Heart right ventricle (tissue), 16 donors: ENCODE data around the gene IRX5. TPM values are rescaled to one million over a fixed set of nuclear protein-coding genes. Genes with fewer than 3 reads are reported as not detected.

ENCODE experiments used
- ATAC-seq, 8 donors: fragments of 200-7000 bp; cut with Tn5 transposase; one replicate each; pipeline ENCODE4 v1.9.1; 2020; ENCODE audit warnings: mild to moderate bottlenecking in 8 of 8, moderate library complexity in 8 of 8, moderate number of reproducible peaks in 1 of 8
- DNase-seq, 2 donors: peaks; one replicate each; pipeline ENCODE4 v3.0.0-alpha.2; 2020
- H3K27ac ChIP-seq, 10 donors: fragments of 200-600 bp; sonication (generic) in 2 of 10; one replicate each; pipeline versions ENCODE4 v1.5.0 to v1.8.0; 2020 to 2022; ENCODE audit warnings: mild to moderate bottlenecking in 3 of 10
- H3K27me3 ChIP-seq, 7 donors: fragments of 200-600 bp; one replicate each; pipeline ENCODE4 v1.8.0; 2021 to 2022; ENCODE audit warnings: mild to moderate bottlenecking in 2 of 7
- H3K36me3 ChIP-seq, 9 donors: fragments of 200-600 bp; sonication (generic) in 1 of 9; one replicate each; pipeline versions ENCODE4 v1.5.0 to v1.8.0; 2020 to 2022; ENCODE audit warnings: mild to moderate bottlenecking in 2 of 9
- H3K4me1 ChIP-seq, 9 donors: fragments of 200-600 bp; sonication (generic) in 1 of 9; one replicate each; pipeline versions ENCODE4 v1.5.0 to v1.8.0; 2020 to 2022; ENCODE audit warnings: mild to moderate bottlenecking in 4 of 9
- H3K4me3 ChIP-seq, 10 donors: fragments of 200-600 bp; sonication (generic) in 2 of 10; one replicate each; pipeline versions ENCODE4 v1.5.0 to v1.8.0; 2020 to 2022; ENCODE audit warnings: mild to moderate bottlenecking in 7 of 10, moderate library complexity in 2 of 10
- H3K9me3 ChIP-seq, 11 donors: fragments of 200-600 bp in 10 of 11; sonication (generic) in 2 of 11; one replicate each; pipeline versions ENCODE4 v1.5.0 to v1.8.0; 2013 to 2022; ENCODE audit warnings: mild to moderate bottlenecking in 2 of 11, control low read depth in 1 of 11, moderate library complexity in 1 of 11
- WGBS, 2 donors: extraction: QIAGEN DNeasy Blood & Tissue Kit; methylation state at CpG; one replicate each; pipeline ENCODE4 v1.1.7; 2013; ENCODE audit warnings: inconsistent platforms in 1 of 2; 5-methylcytosine and 5-hydroxymethylcytosine counted together
- intact Hi-C, 10 donors: fragments of 100-400 bp; cut with DNase I; formaldehyde crosslinking; loops; one replicate each; pipeline versions ENCODE4 v1.11.1 to v1.14.2; 2022
- polyA plus RNA-seq, 2 donors: library from polyadenylated mRNA; stranded (reverse); fragments of 200-250 nt; gene quantifications; one replicate each; pipeline ENCODE4 v1.2.3, GENCODE V29; 2013
- total RNA-seq, 10 donors: library from RNA; stranded (reverse); fragmentation: NEBNext Ultra II Directional in 3 of 10; extraction: Animal tissue kit (Norgen Biotek cat#: 25700) in 3 of 10; gene quantifications; one replicate each; pipeline versions ENCODE4 v1.2.1 to v1.2.4, GENCODE V29; 2021 to 2023
- TF ChIP-seq, protein P1 (sequence below), 9 donors: fragments of 200-600 bp; sonication (generic) in 2 of 9; IDR thresholded peaks; one replicate each; pipeline versions ENCODE4 v1.5.0 to v1.8.0; 2021 to 2022; ENCODE audit warnings: antibody characterized with exemption in 9 of 9, mild to moderate bottlenecking in 5 of 9, moderate library complexity in 1 of 9
- donor health status: Arrhythmogenic right ventricular cardiomyopathy.
- donor health status: ischemic (EF 13 %, LVEDD 7.1; RV severe dilation, severe dysfunction).
- donor health status: healthy with polysubstance abuse.
- donor health status: DM: no; HTN: yes; CAD: no.
- donor health status: DM: no; HTN: no; CAD: no.
- donor health status: ischemic (EF 25% LVEDD 6.9; RV normal size, moderate dysfunction).
- donor health status: ischemic (EF 25% LVEDD 5.7; RV mildly dilated, moderate dysfunction).
- donor health status: healthy.
- donor health status: DM: yes; HTN: yes; CAD: no.
- donor health status: Ischemic cardiomyopathy.
- donor health status: ischemic (EF 35%, LVEDD 5.7; RV mildly dilated, moderate dysfunction).
- donor health status: nonischemic (EF 11% LVEDD 7.7; RV severe dilation, severe dysfunction).
- donor health status: DM: yes; HTN: yes; CAD: no.
- donor health status: PGD.
- donor health status: ischemic (EF 29% LVEDD 5.4; RV normal size, mild dysfunction).
- donor health status: nonischemic (EF 23%, LVEDD 6.1; RV moderate dilation, normal function).

The IRX5 gene
- total and polyA plus RNA-seq, 12 donors: 3.7 to 39.8 (median 22.9) TPM

DNA sequence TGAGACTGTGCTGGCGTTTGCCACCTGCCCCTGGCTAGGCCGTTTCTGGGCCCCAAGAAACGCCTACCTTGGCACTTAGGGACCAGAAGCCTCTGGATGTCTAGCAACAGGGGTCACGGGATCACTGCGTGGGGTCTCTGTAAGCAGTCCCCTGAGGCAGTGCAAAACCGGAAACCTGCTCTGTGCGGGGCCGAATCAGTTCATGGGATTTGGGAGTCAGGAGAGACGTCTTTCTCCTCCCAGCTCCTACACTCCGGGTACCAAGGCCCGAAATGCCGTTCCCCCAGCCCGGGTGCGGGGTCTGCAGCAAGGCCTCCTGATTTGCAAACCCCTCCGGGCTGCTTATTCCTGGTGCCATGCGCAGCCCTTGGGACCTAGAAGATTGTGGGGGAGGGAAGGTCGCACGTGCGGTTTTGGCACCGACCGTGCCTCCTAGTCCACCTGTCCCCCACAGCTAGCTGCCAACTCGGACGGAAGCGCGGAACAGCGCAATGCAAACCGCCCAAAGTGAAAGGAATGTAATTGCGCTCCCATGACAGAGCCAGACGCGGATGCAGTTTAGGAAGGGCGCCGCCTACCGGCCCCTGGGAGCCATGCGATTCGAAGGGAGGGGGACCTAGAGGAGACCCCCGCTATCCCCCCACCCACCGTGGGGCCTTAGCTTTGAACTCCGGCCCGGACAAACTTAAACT lies 6.5 kb downstream of the IRX5 start:
- H3K4me1 ChIP-seq: peaks cover 3 to 46% (median 36%) of the 10 kb centered on the region in 9 donors
- intact Hi-C loops: loop anchor here in 8 of 10 donors (5.0 to 10.0 kb wide), 11 partner anchors 302 to 1162 kb away; partner anchors contain the start of genes IRX3 (in 3 of the 8) and IRX6 (in 3 of the 8)
- H3K4me3 ChIP-seq: peak overlapping the region; percentile 17 to 90 (median 68)
- peak; percentile 38 to 52 for DNase-seq
- WGBS, 2 donors: 4 to 10% methylated on average over 39 of the region's 39 CpGs
- H3K27ac ChIP-seq: peak overlapping the region; percentile 14 to 96 (median 64)
- peaks cover 0 to 100% (median 88%) of the 10 kb centered on the region in 7 donors for H3K27me3 ChIP-seq
- peak; percentile 30 to 73 (median 58) for ATAC-seq
- H3K36me3 ChIP-seq: peaks cover 0 to 14% (median 0%) of the 10 kb centered on the region in 9 donors
- TF ChIP-seq, protein P1, sequence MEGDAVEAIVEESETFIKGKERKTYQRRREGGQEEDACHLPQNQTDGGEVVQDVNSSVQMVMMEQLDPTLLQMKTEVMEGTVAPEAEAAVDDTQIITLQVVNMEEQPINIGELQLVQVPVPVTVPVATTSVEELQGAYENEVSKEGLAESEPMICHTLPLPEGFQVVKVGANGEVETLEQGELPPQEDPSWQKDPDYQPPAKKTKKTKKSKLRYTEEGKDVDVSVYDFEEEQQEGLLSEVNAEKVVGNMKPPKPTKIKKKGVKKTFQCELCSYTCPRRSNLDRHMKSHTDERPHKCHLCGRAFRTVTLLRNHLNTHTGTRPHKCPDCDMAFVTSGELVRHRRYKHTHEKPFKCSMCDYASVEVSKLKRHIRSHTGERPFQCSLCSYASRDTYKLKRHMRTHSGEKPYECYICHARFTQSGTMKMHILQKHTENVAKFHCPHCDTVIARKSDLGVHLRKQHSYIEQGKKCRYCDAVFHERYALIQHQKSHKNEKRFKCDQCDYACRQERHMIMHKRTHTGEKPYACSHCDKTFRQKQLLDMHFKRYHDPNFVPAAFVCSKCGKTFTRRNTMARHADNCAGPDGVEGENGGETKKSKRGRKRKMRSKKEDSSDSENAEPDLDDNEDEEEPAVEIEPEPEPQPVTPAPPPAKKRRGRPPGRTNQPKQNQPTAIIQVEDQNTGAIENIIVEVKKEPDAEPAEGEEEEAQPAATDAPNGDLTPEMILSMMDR (IDR thresholded peaks at IDR 0.05): peak; percentile 36 to 73 (median 70)
- no peaks in the 10 kb centered on the region for H3K9me3 ChIP-seq

DNA sequence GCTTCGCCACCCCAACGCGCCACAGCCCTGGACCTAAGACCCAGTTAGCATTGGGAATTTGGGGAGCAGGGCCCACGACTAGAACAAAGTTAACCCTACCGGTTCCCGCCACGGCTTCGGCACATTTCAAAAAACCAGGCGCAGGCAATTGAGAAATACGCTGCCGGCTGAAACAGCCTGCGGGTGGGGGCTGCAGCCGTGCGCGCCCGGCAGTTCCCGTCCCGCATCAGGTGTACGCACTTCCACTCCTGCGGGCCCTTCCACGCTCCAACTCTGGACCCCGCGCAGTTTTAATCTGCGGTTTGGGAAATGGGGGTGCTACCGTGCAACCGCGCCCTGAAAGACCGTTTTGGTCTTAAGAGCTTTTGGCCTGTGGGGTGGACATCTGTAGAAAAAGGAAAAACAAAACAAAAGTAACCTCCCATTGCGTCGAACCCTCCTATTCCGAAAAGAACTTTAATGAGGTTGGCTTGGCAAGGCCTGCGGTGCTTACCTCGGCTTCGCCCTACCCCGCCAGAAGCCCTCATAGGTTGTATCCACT lies 7.1 kb downstream of the IRX5 start:
- intact Hi-C loops: loop anchor here in 8 of 10 donors (5.0 to 10.0 kb wide), 11 partner anchors 303 to 1163 kb away; partner anchors contain the start of genes IRX3 (in 3 of the 8) and IRX6 (in 3 of the 8)
- H3K4me1 ChIP-seq: peaks cover 3 to 40% (median 30%) of the 10 kb centered on the region in 9 donors

DNA sequence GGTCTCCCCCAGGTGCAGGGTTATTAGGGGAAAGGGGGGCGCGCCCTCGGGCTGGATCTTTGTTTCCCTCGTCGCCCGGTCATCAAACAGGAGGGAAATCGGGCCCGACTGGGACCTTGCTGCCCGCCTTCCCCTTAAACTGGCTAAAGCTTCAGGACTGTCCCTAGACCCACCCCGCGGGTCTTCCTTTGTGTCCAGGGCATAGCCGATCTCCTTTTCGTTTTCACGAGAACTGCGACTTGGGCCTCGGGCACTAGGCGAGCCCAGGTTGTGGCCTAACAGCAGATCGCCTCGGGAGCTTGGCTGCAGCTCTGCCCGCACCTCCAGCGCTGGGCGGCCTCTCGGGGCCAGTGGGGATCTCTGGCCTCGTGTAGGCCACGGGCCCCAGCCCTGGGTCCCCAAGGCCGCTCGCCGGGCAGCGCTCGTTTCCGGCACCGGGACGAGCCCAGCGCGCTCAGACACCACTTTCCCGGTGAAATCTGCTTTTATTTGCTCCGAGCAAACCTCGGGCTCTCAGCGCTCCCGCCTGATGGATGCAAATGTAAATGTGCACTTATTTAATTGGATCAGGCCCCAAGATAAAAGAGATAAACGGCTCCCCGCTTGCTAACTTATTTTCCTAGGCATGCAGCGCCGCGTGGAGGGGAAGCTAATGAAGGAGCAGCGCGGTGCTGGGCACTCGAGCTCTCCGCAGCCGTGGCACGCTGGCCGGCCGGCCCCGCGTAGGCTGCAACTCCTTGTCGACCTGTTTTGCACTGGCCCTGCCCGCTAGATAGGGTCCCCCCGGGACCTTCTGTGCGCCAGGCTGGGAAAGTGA lies 7.8 kb downstream of the IRX5 start:
- TF ChIP-seq, protein P1 (IDR thresholded peaks at IDR 0.05): no peak
- Histone ChIP-seq H3K27ac (peak overlapping the region in 5 of 10 donors; percentile 70 to 96 (median 92)), H3K27me3 (peaks cover 0 to 100% (median 76%) of the 10 kb centered on the region in 7 donors), H3K4me1 (peaks cover 3 to 39% (median 30%) of the 10 kb centered on the region in 9 donors), H3K9me3 (no peaks in the 10 kb centered on the region), H3K36me3 (peaks cover 0 to 12% (median 0%) of the 10 kb centered on the region in 9 donors), H3K4me3 (peak overlapping the region in 9 of 10 donors; percentile 17 to 90 (median 78))
- WGBS, 2 donors: 29 to 31% methylated on average over 59 of the region's 59 CpGs
- intact Hi-C loops: loop anchor here in 8 of 10 donors (5.0 to 10.0 kb wide), 11 partner anchors 304 to 1164 kb away; partner anchors contain the start of genes IRX3 (in 3 of the 8) and IRX6 (in 3 of the 8)
- DNase-seq (no peak), ATAC-seq (peak in 1 of 8 donors; percentile 7)

More for the DNA sequence above, 7.1 kb downstream of the IRX5 start:
- Histone ChIP-seq H3K9me3 (no peaks in the 10 kb centered on the region), H3K27me3 (peaks cover 0 to 100% (median 82%) of the 10 kb centered on the region in 7 donors), H3K27ac (peak overlapping the region in 6 of 10 donors; percentile 34 to 96 (median 92)), H3K36me3 (peaks cover 0 to 14% (median 0%) of the 10 kb centered on the region in 9 donors), H3K4me3 (peak overlapping the region in 9 of 10 donors; percentile 17 to 90 (median 78))
- WGBS, 2 donors: 15% methylated on average over 35 of the region's 35 CpGs
- TF ChIP-seq, protein P1 (IDR thresholded peaks at IDR 0.05): peak in 2 of 9 donors; percentile 12 to 15
- DNase-seq: no peak
- peak in 2 of 8 donors; percentile 1 to 14 for ATAC-seq
